Measurements from ENCODE around the gene TMEM132D. TPM values are rescaled to one million over a fixed set of nuclear protein-coding genes. Genes with fewer than 3 reads are reported as not detected.

TMEM132D gene
- total RNA-seq, 1 experiment from 2014 or later: not detected

GRCh38 chr12:129863938-129864337 is 39.9 kb downstream of the TMEM132D start:
- Histone ChIP-seq H3K4me3 (ENCODE audit: low read depth in 2 of 2, low read length in 2 of 2) (no peak overlapping the region), H3K27me3 (ENCODE audit: control insufficient read depth, insufficient read depth, low read length) (no peaks in the 10 kb centered on the region), H3K9me3 (ENCODE audit: control insufficient read depth, insufficient read depth, low read depth, low read length) (no peaks in the 10 kb centered on the region), H3K4me1 (ENCODE audit: control insufficient read depth, insufficient read depth, low read length) (no peaks in the 10 kb centered on the region), H3K36me3 (ENCODE audit: control insufficient read depth, insufficient read depth, low read length) (no peaks in the 10 kb centered on the region), H3K27ac (ENCODE audit: low read length) (no peak overlapping the region)
- ChIA-PET POLR2A (no interaction called here), CTCF (no interaction called here)
- DNase-seq (ENCODE audit: low read depth, low spot score) (no peak), ATAC-seq (no peak)
- in situ Hi-C loops (cut with HindIII; ENCODE audit: low pct_unique_long_range_greater_than_20kb, low sequenced_read_pairs) (no loop called here), intact Hi-C loops (cut with micrococcal nuclease; ENCODE audit: unreplicated experiment) (no loop called here)
- TF ChIP-seq CTCF (IDR thresholded peaks at IDR 0.05) (no peak), POLR2AphosphoS5 (IDR thresholded peaks at IDR 0.05; ENCODE audit: low read depth, low read length) (no peak), SIN3A (IDR thresholded peaks at IDR 0.05; ENCODE audit: borderline replicate concordance, insufficient read depth, low read depth, low read length) (no peak), REST (IDR thresholded peaks at IDR 0.05; ENCODE audit: insufficient read depth in 1 of 2, low read depth in 2 of 2, low read length in 1 of 2) (no peak), TCF7L2 (IDR thresholded peaks at IDR 0.05; ENCODE audit: low read depth, low read length) (no peak)
- no TSS peak for BruUV-seq (replicated peaks)

- Histone ChIP-seq H3K27ac (ENCODE audit: low read length) (no peak overlapping the region), H3K4me1 (ENCODE audit: control insufficient read depth, insufficient read depth, low read length) (no peaks in the 10 kb centered on the region), H3K4me3 (ENCODE audit: low read depth in 2 of 2, low read length in 2 of 2) (no peak overlapping the region), H3K9me3 (ENCODE audit: control insufficient read depth, insufficient read depth, low read depth, low read length) (no peaks in the 10 kb centered on the region), H3K27me3 (ENCODE audit: control insufficient read depth, insufficient read depth, low read length) (no peaks in the 10 kb centered on the region), H3K36me3 (ENCODE audit: control insufficient read depth, insufficient read depth, low read length) (no peaks in the 10 kb centered on the region)
- in situ Hi-C loops (cut with HindIII; ENCODE audit: low pct_unique_long_range_greater_than_20kb, low sequenced_read_pairs): no loop called here
- TF ChIP-seq TCF7L2 (IDR thresholded peaks at IDR 0.05; ENCODE audit: low read depth, low read length) (no peak), CTCF (IDR thresholded peaks at IDR 0.05) (no peak), POLR2AphosphoS5 (IDR thresholded peaks at IDR 0.05; ENCODE audit: low read depth, low read length) (no peak), SIN3A (IDR thresholded peaks at IDR 0.05; ENCODE audit: borderline replicate concordance, insufficient read depth, low read depth, low read length) (no peak), REST (IDR thresholded peaks at IDR 0.05; ENCODE audit: insufficient read depth in 1 of 2, low read depth in 2 of 2, low read length in 1 of 2) (no peak)
- ChIA-PET CTCF (no interaction called here), POLR2A (no interaction called here)
- intact Hi-C loops (cut with micrococcal nuclease; ENCODE audit: unreplicated experiment): no loop called here
- ATAC-seq (no peak), DNase-seq (ENCODE audit: low read depth, low spot score) (no peak)
- BruUV-seq (replicated peaks): no TSS peak
Measured at GRCh38 chr12:129862561-129863175, 41.2 kb downstream of the TMEM132D start.
